ENCODE measurements around the gene FADS3. TPM values are rescaled to one million over a fixed set of nuclear protein-coding genes. Genes with fewer than 3 reads are reported as not detected.

FADS3 gene, protein sequence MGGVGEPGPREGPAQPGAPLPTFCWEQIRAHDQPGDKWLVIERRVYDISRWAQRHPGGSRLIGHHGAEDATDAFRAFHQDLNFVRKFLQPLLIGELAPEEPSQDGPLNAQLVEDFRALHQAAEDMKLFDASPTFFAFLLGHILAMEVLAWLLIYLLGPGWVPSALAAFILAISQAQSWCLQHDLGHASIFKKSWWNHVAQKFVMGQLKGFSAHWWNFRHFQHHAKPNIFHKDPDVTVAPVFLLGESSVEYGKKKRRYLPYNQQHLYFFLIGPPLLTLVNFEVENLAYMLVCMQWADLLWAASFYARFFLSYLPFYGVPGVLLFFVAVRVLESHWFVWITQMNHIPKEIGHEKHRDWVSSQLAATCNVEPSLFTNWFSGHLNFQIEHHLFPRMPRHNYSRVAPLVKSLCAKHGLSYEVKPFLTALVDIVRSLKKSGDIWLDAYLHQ
- 10 to 100 TPM in 3 of 5 donors, 1 to 10 TPM in 2; 6.5 to 17.1 (median 10.5) TPM for total RNA-seq
- total RNA-seq (2013) = 4.5 TPM
- 2.9 to 16.9 (median 8.6) reads per million in 29 experiments for total RNA-seq

DNA sequence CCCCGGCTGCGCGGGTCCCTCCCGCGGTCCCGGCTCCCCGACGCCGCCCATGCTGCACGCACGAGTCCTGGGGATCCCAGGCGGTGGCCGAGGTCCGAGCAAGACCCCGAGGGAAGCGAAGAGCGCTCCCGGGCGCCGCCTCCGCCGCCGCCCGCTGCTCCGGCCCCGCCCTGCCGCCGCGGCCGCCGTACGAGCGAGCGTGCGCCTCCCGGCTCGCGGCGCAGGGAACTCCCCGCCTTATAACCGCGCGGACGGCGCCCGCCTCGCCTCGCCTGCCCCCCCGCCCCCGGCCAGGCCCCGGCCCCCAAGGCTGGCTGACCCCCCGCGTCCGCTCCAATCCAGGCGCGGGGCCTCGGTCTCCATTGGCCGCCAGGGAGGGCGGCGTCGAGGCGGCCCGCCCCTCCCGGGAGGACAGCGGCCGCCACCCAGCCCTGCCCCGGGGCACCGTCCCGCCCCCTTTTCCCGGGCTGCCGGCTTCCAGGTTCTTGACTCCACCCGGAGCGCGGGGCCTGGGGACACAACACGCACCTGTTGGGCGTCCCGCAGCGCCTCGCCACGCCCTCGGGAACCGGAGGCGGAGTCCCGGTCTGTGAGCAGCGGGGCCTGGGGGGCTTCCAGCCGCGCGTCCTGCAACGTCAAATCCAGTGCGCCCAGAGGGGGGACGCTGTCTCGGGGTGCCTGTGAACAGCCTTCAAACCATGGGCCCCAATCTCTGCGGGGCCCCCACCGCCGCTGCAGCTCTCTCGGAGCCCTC, at the start of gene FADS3:
FADS3 (minus strand) TSS at position 215 of the 754 bp plus-strand sequence; CDS start at position 51, 164 bp downstream.
- Histone ChIP-seq H3K36me3 (ENCODE audit: control insufficient read depth in 2 of 2, extremely low read depth in 1 of 2, insufficient read depth in 1 of 2, low read length in 1 of 2) (no peaks in the 10 kb centered on the region), H3K4me1 (ENCODE audit: control insufficient read depth in 1 of 2, extremely low read depth in 1 of 2, insufficient read depth in 2 of 2, low read length in 2 of 2) (peaks cover 10 to 19% of the 10 kb centered on the region in 2 experiments), H3K4me3 (ENCODE audit: control insufficient read depth in 1 of 2, extremely low read depth in 1 of 2, low read length in 1 of 2) (peak within 1 kb of the TSS; percentile 78), H3K27me3 (replicated peaks in 1 of 2; ENCODE audit: control insufficient read depth in 2 of 2, extremely low read depth in 1 of 2, insufficient read depth in 2 of 2, low read length in 1 of 2) (peaks cover 0 to 6% of the 10 kb centered on the region in 2 experiments), H3K27ac (ENCODE audit: low read length) (peak within 1 kb of the TSS; percentile 57), H3K9me3 (no peaks in the 10 kb centered on the region)
- H3K4me3 Mint-ChIP-seq = peak within 1 kb of the TSS; percentile 74 to 81 (median 79)
- ChIA-PET CTCF (interaction anchor here in 1 of 2 donors (0.6 to 0.9 kb wide), 2 partner anchors 190 to 469 kb away, joined by 4 read pairs; no protein-coding TSS in a partner anchor), POLR2A (no interaction called here)
- no peaks in the 10 kb centered on the region for H3K36me3 Mint-ChIP-seq
- under 1% methylated on average over 86 of the region's 96 CpGs for WGBS (ENCODE audit: insufficient coverage)
- ATAC-seq (replicated peaks in 1 of 4) = peak; percentile 72 to 76 (median 75)
- H3K27ac Mint-ChIP-seq = peak within 1 kb of the TSS in 1 of 2 donors; percentile 64
- peak in 33 of 35 experiments; percentile 33 to 81 (median 50) for DNase-seq
- H3K27me3 Mint-ChIP-seq = no peaks in the 10 kb centered on the region
- peaks cover 3 to 9% (median 5%) of the 10 kb centered on the region in 3 donors for H3K4me1 Mint-ChIP-seq
- no peaks in the 10 kb centered on the region for H3K9me3 Mint-ChIP-seq

- Mint-ChIP-seq H3K27ac (no peak overlapping the region), H3K36me3 (no peaks in the 10 kb centered on the region), H3K4me1 (no peaks in the 10 kb centered on the region), H3K27me3 (peaks cover 8 to 11% of the 10 kb centered on the region in 2 donors), H3K4me3 (no peak overlapping the region), H3K9me3 (peaks cover 5 to 15% (median 7%) of the 10 kb centered on the region in 3 donors)
- no peak overlapping the region for H3K4me3 ChIP-seq (ENCODE audit: control insufficient read depth in 1 of 2, extremely low read depth in 1 of 2, low read length in 1 of 2)
- H3K36me3 ChIP-seq (ENCODE audit: control insufficient read depth in 2 of 2, extremely low read depth in 1 of 2, insufficient read depth in 1 of 2, low read length in 1 of 2) = no peaks in the 10 kb centered on the region
- no peak for ATAC-seq (replicated peaks in 1 of 4)
- ChIA-PET CTCF (no interaction called here), POLR2A (no interaction called here)
- peaks cover 0 to 11% of the 10 kb centered on the region in 2 experiments for H3K27me3 ChIP-seq (replicated peaks in 1 of 2; ENCODE audit: control insufficient read depth in 2 of 2, extremely low read depth in 1 of 2, insufficient read depth in 2 of 2, low read length in 1 of 2)
- H3K4me1 ChIP-seq (ENCODE audit: control insufficient read depth in 1 of 2, extremely low read depth in 1 of 2, insufficient read depth in 2 of 2, low read length in 2 of 2) = no peaks in the 10 kb centered on the region
- peaks cover 5% of the 10 kb centered on the region for H3K9me3 ChIP-seq
- 84% methylated on average over 7 of the region's 10 CpGs for WGBS (ENCODE audit: insufficient coverage)
- no peak for DNase-seq
- H3K27ac ChIP-seq (ENCODE audit: low read length) = no peak overlapping the region
Measured at GRCh38 chr11:61940466-61940865, 49.1 kb upstream of the FADS3 start.

DNA sequence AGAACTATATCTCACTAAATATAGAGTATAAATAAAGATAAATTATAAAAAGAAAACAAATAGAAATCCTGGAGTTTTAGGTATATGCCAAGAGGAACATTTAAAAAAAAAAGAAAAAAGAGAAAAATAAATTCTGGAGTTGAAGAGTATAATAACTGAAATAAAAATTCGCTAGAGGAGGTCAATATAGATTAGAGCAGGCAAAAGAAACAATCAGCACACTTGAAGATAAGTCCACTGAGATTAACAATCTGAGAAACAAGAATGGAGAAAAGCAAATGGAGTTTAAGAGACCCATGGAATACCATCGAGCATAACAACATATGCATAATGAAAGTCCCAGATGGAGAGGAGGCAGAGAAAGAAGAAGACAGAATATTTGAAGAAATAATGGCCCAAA, 44.5 kb upstream of the FADS3 start:
- H3K27ac ChIP-seq (ENCODE audit: low read length) = no peak overlapping the region
- peaks cover 30 to 33% of the 10 kb centered on the region in 2 donors for H3K27me3 Mint-ChIP-seq
- ATAC-seq (replicated peaks in 1 of 4) (no peak), DNase-seq (no peak)
- H3K36me3 ChIP-seq (ENCODE audit: control insufficient read depth in 2 of 2, extremely low read depth in 1 of 2, insufficient read depth in 1 of 2, low read length in 1 of 2) = no peaks in the 10 kb centered on the region
- peaks cover 0 to 17% of the 10 kb centered on the region in 2 experiments for H3K27me3 ChIP-seq (replicated peaks in 1 of 2; ENCODE audit: control insufficient read depth in 2 of 2, extremely low read depth in 1 of 2, insufficient read depth in 2 of 2, low read length in 1 of 2)
- peaks cover 5% of the 10 kb centered on the region for H3K9me3 ChIP-seq
- WGBS (ENCODE audit: insufficient coverage) = no CpG with 5 or more reads among the region's 2 CpGs
- H3K4me3 ChIP-seq (ENCODE audit: control insufficient read depth in 1 of 2, extremely low read depth in 1 of 2, low read length in 1 of 2) = no peak overlapping the region
- ChIA-PET POLR2A (no interaction called here), CTCF (no interaction called here)
- H3K4me1 ChIP-seq (ENCODE audit: control insufficient read depth in 1 of 2, extremely low read depth in 1 of 2, insufficient read depth in 2 of 2, low read length in 2 of 2) = no peaks in the 10 kb centered on the region
- peaks cover 5% of the 10 kb centered on the region for H3K36me3 Mint-ChIP-seq
- H3K4me3 Mint-ChIP-seq = no peak overlapping the region
- H3K4me1 Mint-ChIP-seq = no peaks in the 10 kb centered on the region
- H3K9me3 Mint-ChIP-seq = peaks cover 7 to 26% (median 11%) of the 10 kb centered on the region in 3 donors
- H3K27ac Mint-ChIP-seq = no peak overlapping the region

GRCh38 chr11:61930933-61931332, 39.6 kb upstream of the FADS3 start:
- Mint-ChIP-seq H3K9me3 (peaks cover under 1 to 12% (median 6%) of the 10 kb centered on the region in 3 donors), H3K36me3 (peaks cover 5% of the 10 kb centered on the region), H3K27me3 (peaks cover 24 to 27% of the 10 kb centered on the region in 2 donors), H3K27ac (no peak overlapping the region), H3K4me3 (no peak overlapping the region), H3K4me1 (no peaks in the 10 kb centered on the region)
- no peaks in the 10 kb centered on the region for H3K36me3 ChIP-seq (ENCODE audit: control insufficient read depth in 2 of 2, extremely low read depth in 1 of 2, insufficient read depth in 1 of 2, low read length in 1 of 2)
- WGBS (ENCODE audit: insufficient coverage) = no CpG with 5 or more reads among the region's 3 CpGs
- POLR2A ChIA-PET = no interaction called here
- H3K27ac ChIP-seq (ENCODE audit: low read length) = no peak overlapping the region
- H3K4me3 ChIP-seq (ENCODE audit: control insufficient read depth in 1 of 2, extremely low read depth in 1 of 2, low read length in 1 of 2) = no peak overlapping the region
- CTCF ChIA-PET = interaction anchor here in 1 of 2 donors (1.5 kb wide), 1 partner anchor 177 kb away, joined by 3 read pairs; no protein-coding TSS in a partner anchor
- peaks cover 0 to 11% of the 10 kb centered on the region in 2 experiments for H3K27me3 ChIP-seq (replicated peaks in 1 of 2; ENCODE audit: control insufficient read depth in 2 of 2, extremely low read depth in 1 of 2, insufficient read depth in 2 of 2, low read length in 1 of 2)
- no peak for ATAC-seq (replicated peaks in 1 of 4)
- H3K9me3 ChIP-seq = no peaks in the 10 kb centered on the region
- DNase-seq = no peak
- H3K4me1 ChIP-seq (ENCODE audit: control insufficient read depth in 1 of 2, extremely low read depth in 1 of 2, insufficient read depth in 2 of 2, low read length in 2 of 2) = no peaks in the 10 kb centered on the region

GRCh38 chr11:61928606-61929005, 37.3 kb upstream of the FADS3 start:
- H3K4me1 ChIP-seq (ENCODE audit: control insufficient read depth in 1 of 2, extremely low read depth in 1 of 2, insufficient read depth in 2 of 2, low read length in 2 of 2) = no peaks in the 10 kb centered on the region
- peaks cover 14 to 20% of the 10 kb centered on the region in 2 donors for H3K27me3 Mint-ChIP-seq
- H3K9me3 ChIP-seq = no peaks in the 10 kb centered on the region
- no peak overlapping the region for H3K4me3 Mint-ChIP-seq
- H3K4me1 Mint-ChIP-seq = no peaks in the 10 kb centered on the region
- no peak overlapping the region for H3K27ac Mint-ChIP-seq
- H3K36me3 Mint-ChIP-seq = peaks cover 5% of the 10 kb centered on the region
- H3K9me3 Mint-ChIP-seq = peaks cover 0 to 6% (median 6%) of the 10 kb centered on the region in 3 donors
- ATAC-seq (replicated peaks in 1 of 4) = no peak
- no peak for DNase-seq
- no peaks in the 10 kb centered on the region for H3K36me3 ChIP-seq (ENCODE audit: control insufficient read depth in 2 of 2, extremely low read depth in 1 of 2, insufficient read depth in 1 of 2, low read length in 1 of 2)
- H3K27ac ChIP-seq (ENCODE audit: low read length) = no peak overlapping the region
- ChIA-PET POLR2A (no interaction called here), CTCF (interaction anchor here (1.4 kb wide), 2 partner anchors 153 kb away, joined by 5 to 6 read pairs; no protein-coding TSS in a partner anchor)
- no peak overlapping the region for H3K4me3 ChIP-seq (ENCODE audit: control insufficient read depth in 1 of 2, extremely low read depth in 1 of 2, low read length in 1 of 2)
- peaks cover 0 to 9% of the 10 kb centered on the region in 2 experiments for H3K27me3 ChIP-seq (replicated peaks in 1 of 2; ENCODE audit: control insufficient read depth in 2 of 2, extremely low read depth in 1 of 2, insufficient read depth in 2 of 2, low read length in 1 of 2)

DNA sequence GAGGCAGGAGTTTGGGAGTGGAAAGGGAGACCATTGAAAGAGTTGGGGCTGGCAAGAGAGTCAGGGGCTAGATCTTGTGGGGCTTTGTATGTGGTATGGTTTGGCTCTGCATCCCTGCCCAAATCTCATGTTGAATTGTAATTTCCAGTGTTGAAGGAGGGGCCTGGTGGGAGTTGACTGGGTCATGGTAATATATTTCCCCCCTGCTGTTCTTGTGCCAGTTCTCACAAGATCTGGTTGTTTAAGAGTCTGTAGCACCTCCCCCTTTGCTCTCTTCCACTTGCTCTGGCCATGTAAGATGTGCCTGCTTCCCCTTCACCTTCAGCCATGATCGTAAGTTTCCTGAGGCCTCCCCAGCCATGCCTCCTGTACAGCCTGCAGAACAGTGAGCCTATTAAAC, 36.2 kb upstream of the FADS3 start:
- no peaks in the 10 kb centered on the region for H3K4me1 Mint-ChIP-seq
- no peak overlapping the region for H3K27ac Mint-ChIP-seq

More for the DNA sequence above, 36.2 kb upstream of the FADS3 start:
- H3K36me3 ChIP-seq (ENCODE audit: control insufficient read depth in 2 of 2, extremely low read depth in 1 of 2, insufficient read depth in 1 of 2, low read length in 1 of 2) = no peaks in the 10 kb centered on the region
- POLR2A ChIA-PET = no interaction called here
- DNase-seq (no peak), ATAC-seq (replicated peaks in 1 of 4) (no peak)
- no peak overlapping the region for H3K4me3 Mint-ChIP-seq
- CTCF ChIA-PET = interaction anchor here (0.6 to 1.4 kb wide), 2 partner anchors 82 to 154 kb away, joined by 4 to 6 read pairs; no protein-coding TSS in a partner anchor
- no peak overlapping the region for H3K27ac ChIP-seq (ENCODE audit: low read length)
- no peak overlapping the region for H3K4me3 ChIP-seq (ENCODE audit: control insufficient read depth in 1 of 2, extremely low read depth in 1 of 2, low read length in 1 of 2)
- peaks cover 10 to 16% of the 10 kb centered on the region in 2 donors for H3K27me3 Mint-ChIP-seq
- H3K4me1 ChIP-seq (ENCODE audit: control insufficient read depth in 1 of 2, extremely low read depth in 1 of 2, insufficient read depth in 2 of 2, low read length in 2 of 2) = no peaks in the 10 kb centered on the region
- no peaks in the 10 kb centered on the region for H3K9me3 Mint-ChIP-seq
- H3K9me3 ChIP-seq = no peaks in the 10 kb centered on the region
- no peaks in the 10 kb centered on the region for H3K36me3 Mint-ChIP-seq
- peaks cover 0 to 17% of the 10 kb centered on the region in 2 experiments for H3K27me3 ChIP-seq (replicated peaks in 1 of 2; ENCODE audit: control insufficient read depth in 2 of 2, extremely low read depth in 1 of 2, insufficient read depth in 2 of 2, low read length in 1 of 2)
- WGBS (ENCODE audit: insufficient coverage) = no CpG with 5 or more reads among the region's 1 CpG
